Kidney (tissue), 14 donors: Measurements from ENCODE around the gene HRH3. TPM values are rescaled to one million over a fixed set of nuclear protein-coding genes. Genes with fewer than 3 reads are reported as not detected.

Experiments used
- DNase-seq, 5 donors: peaks; one replicate each; pipeline ENCODE4 v3.0.0-alpha.2; 2013 to 2020
- FAIRE-seq: peaks from 2 replicates; lab custom pipeline; 2012; peaks lifted over from hg19 to GRCh38; lab: Jason Lieb, UNC
- H3K27ac ChIP-seq, 2 donors: one replicate each; pipeline ENCODE4 v1.7.0; 2013; ENCODE audit warnings: low read depth in 2 of 2, low read length in 2 of 2, inconsistent platforms in 1 of 2
- H3K27me3 ChIP-seq: one replicate; pipeline ENCODE4 v1.7.1; 2013; ENCODE audit warnings: low read length, inconsistent platforms; ENCODE audit not compliant: control insufficient read depth, insufficient read depth
- H3K36me3 ChIP-seq, 3 donors: one replicate each; pipeline versions ENCODE4 v1.7.0 to v1.7.1; 2013; ENCODE audit warnings: low read length in 3 of 3, control low read depth in 1 of 3, inconsistent platforms in 1 of 3; ENCODE audit not compliant: insufficient read depth in 3 of 3, control insufficient read depth in 2 of 3
- H3K4me1 ChIP-seq, 3 donors: one replicate each; pipeline versions ENCODE4 v1.7.0 to v1.7.1; 2013; ENCODE audit warnings: low read length in 3 of 3, inconsistent platforms in 1 of 3, low read depth in 1 of 3; ENCODE audit not compliant: control insufficient read depth in 2 of 3, insufficient read depth in 2 of 3
- H3K4me3 ChIP-seq, 3 donors: one replicate each; pipeline versions ENCODE4 v1.7.0 to v1.8.1; 2013; ENCODE audit warnings: low read length in 3 of 3, control low read depth in 1 of 3, inconsistent platforms in 1 of 3
- H3K9ac ChIP-seq, 3 donors: one replicate each; pipeline versions ENCODE4 v1.7.0 to v1.7.1; 2013; ENCODE audit warnings: low read length in 3 of 3, control low read depth in 1 of 3, inconsistent platforms in 1 of 3
- H3K9me3 ChIP-seq, 3 donors: one replicate each; pipeline versions ENCODE4 v1.7.0 to v1.7.1; 2013; ENCODE audit warnings: low read length in 3 of 3, control low read depth in 1 of 3, inconsistent platforms in 1 of 3; ENCODE audit not compliant: control insufficient read depth in 2 of 3, insufficient read depth in 1 of 3
- CTCF ChIP-seq: IDR thresholded peaks from 3 replicates; pipeline ENCODE4 v1.5.1; 2012; ENCODE audit warnings: mild to moderate bottlenecking, moderate library complexity, borderline replicate concordance; ENCODE audit not compliant: insufficient read depth; ENCODE audit errors: extremely low read depth
- intact Hi-C: fragments of 100-400 bp; cut with DNase I; formaldehyde crosslinking; loops from one replicate; pipeline ENCODE4 v1.11.1; 2022
- polyA plus RNA-seq: library from polyadenylated mRNA; stranded (reverse); fragments of 350-450 nt; fragmentation: Illumina TruSeq; extraction: RNeasy Lipid Tissue Mini Kit (QIAGEN cat#74804); gene quantifications from one replicate; pipeline ENCODE4 v1.2.3, GENCODE V29; 2014; ENCODE audit warnings: low read depth, low replicate concordance; ENCODE audit not compliant: insufficient read depth
- total RNA-seq: library from RNA; stranded (reverse); fragmentation: NEBNext Ultra II Directional; extraction: Animal tissue kit (Norgen Biotek cat#: 25700); gene quantifications from one replicate; pipeline ENCODE4 v1.2.1, GENCODE V29; 2021
- donor health status: control.
- donor health status: control.
- donor health status: control.
- donor health status: control.
- donor health status: control.
- donor health status: DM: yes; HTN: yes; CAD: no.
- donor health status: Normal renal cell carcinoma (clear cell type).

HRH3 gene
- total and polyA plus RNA-seq, 2 donors from 2014 or later, result not detected

GRCh38 chr20:62217913-62218773 is 1.9 kb downstream of the HRH3 start:
- no peak for TF ChIP-seq CTCF
- no peaks in the 10 kb centered on the region for H3K9me3 ChIP-seq
- peaks cover 24% of the 10 kb centered on the region for H3K27me3 ChIP-seq
- peaks cover 0 to 9% (median 0%) of the 10 kb centered on the region in 3 donors for H3K4me1 ChIP-seq
- H3K4me3 ChIP-seq, result no peak overlapping the region
- no peaks in the 10 kb centered on the region for H3K36me3 ChIP-seq
- DNase-seq (no peak), FAIRE-seq (no peak)
- no peak overlapping the region for H3K27ac ChIP-seq
- intact Hi-C loops, result no loop called here
- no peak overlapping the region for H3K9ac ChIP-seq

- DNase-seq (no peak), FAIRE-seq (no peak)
- peaks cover 0 to 9% (median 0%) of the 10 kb centered on the region in 3 donors for H3K4me1 ChIP-seq
- no peaks in the 10 kb centered on the region for H3K36me3 ChIP-seq
- no peaks in the 10 kb centered on the region for H3K9me3 ChIP-seq
- intact Hi-C loops, result no loop called here
- peaks cover 24% of the 10 kb centered on the region for H3K27me3 ChIP-seq
- TF ChIP-seq CTCF, result no peak
- no peak overlapping the region for H3K27ac ChIP-seq
- no peak overlapping the region for H3K9ac ChIP-seq
- H3K4me3 ChIP-seq, result no peak overlapping the region
Observed at GRCh38 chr20:62216636-62217566, 3.2 kb downstream of the HRH3 start.

- Histone ChIP-seq H3K9me3 (no peaks in the 10 kb centered on the region), H3K36me3 (no peaks in the 10 kb centered on the region), H3K4me1 (peaks cover 0 to 9% (median 0%) of the 10 kb centered on the region in 3 donors), H3K27ac (no peak overlapping the region), H3K9ac (no peak overlapping the region), H3K4me3 (no peak overlapping the region), H3K27me3 (peaks cover 17% of the 10 kb centered on the region)
- intact Hi-C loops, result no loop called here
- no peak for FAIRE-seq
- TF ChIP-seq CTCF, result no peak
- no peak for DNase-seq
Observed at GRCh38 chr20:62215991-62216635, 4.0 kb downstream of the HRH3 start.
